Stimulated activated CD8-positive, alpha-beta memory T cell treated with anti-CD3 and anti-CD28 coated beads, Interleukin-12 subunit alpha, Interleukin-12 subunit beta, amount 100 ng/mL, for 4 hours (primary cell): Measurements from ENCODE around the gene PTPMT1.

ENCODE experiments used
- DNase-seq: peaks from one replicate; pipeline ENCODE4 v3.0.0-alpha.2; 2020; ENCODE audit warnings: low read depth

Gene PTPMT1

DNA sequence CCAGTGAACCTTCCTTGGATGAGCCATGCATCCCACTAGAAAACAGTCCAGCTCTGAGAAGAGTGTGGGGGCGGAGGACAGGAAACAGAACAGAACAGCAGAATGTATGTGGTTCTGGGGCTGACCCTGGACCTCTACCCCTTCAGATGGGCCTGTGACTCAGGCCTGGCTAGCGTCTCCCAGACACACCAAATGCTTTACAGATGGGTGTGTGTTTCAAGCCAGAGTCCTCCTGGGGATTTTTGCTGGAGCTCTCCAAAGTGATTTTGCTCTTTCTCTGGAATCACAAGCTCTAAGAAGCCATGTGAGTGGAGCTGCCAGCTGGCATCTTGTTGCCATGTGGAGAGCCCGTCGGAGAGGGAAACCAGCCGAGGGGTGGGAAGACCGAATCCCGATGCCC, 42.0 kb downstream of the PTPMT1 start:
- DNase-seq, result no peak

DNA sequence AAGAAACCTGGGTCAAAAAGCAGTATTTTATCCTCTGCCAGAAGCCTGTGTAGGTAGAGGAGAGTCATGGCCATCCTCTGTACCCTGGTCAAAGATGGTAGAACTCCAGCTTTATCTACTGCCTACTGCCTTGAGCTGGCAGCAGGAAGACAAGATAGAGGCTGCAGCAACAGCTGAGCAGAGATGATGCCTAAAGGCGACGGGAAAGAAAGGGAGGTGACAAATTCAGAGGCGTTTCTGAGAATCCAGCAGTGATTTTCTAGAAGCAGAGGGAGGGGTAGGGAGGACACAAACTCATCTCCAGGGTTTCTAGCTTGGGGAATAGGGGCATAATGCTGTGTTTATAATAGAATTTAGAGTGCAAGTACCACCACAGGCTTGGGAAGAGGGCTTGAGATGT, 44.3 kb downstream of the PTPMT1 start:
- DNase-seq, result no peak

DNA sequence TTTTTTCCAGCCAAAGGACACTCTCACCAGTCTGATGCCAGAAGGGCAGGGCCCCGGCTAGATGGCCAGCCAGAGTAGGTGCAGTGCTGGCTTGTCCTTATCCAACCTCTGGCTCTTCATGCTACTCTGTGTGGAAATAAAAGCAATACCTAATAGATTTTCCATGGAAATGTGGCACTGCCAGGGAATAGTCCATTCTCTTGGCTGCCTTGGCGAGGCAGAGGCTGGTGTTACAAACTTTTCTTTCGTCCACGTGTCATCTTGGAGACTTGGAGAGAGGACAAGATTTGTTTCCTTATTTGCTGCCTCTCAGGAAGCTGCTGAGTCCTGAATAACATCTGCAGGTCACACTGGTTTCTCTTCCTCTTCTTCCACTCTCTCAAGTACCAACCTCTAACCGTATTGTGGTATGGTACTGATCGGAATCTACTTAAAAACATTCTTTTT, 46.0 kb downstream of the PTPMT1 start:
- no peak for DNase-seq

DNA sequence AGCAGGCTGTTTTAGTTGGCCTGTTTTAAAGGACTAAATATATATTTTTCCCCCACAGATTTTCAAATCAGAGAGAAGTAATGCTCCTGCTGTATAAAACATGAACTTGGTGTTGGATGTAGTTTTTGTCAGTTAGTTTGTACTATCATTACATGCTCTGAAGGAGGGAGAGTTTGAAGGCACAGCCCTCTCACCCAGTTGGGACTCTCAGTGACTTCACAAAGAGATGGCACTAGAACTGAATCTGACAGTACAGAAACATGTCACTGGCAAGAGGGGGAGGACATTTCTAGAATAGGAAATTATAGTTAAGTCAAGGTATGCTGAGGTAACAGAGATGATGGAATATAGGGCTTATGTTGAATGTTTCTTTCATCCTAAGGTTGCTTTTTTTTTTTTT, 49.9 kb downstream of the PTPMT1 start:
- no peak for DNase-seq

DNA sequence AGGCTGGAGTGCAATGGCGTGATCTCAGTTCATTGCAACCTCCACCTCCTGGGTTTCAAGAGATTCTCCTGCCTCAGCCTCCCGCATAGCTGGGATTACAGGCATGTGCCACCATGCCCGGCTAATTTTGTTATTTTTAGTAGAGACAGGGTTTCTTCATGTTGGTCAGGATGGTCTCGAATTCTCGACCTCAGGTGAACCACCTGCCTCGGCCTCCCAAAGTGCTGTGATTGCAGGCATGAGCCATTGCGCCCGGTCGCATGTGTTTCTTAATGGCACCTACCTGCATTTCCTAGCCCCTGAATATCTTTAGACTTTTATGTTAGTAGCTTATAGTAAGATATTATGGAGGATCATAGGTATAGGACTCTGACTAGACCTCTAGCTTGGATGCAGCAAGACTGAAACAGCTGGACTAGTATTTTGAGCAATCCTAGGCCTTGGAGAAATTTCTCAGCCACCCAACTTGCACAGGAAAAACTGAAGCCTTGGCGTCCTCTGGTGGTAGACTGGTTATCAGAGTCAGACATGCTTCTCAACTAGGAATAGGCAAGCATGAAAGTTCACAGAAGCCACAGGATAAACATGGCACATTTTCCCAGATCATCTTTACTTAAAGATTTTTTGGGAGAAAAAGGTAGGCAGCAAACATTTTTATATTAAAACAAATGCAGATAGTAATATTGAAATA, 51.5 kb downstream of the PTPMT1 start:
- DNase-seq, result no peak

DNA sequence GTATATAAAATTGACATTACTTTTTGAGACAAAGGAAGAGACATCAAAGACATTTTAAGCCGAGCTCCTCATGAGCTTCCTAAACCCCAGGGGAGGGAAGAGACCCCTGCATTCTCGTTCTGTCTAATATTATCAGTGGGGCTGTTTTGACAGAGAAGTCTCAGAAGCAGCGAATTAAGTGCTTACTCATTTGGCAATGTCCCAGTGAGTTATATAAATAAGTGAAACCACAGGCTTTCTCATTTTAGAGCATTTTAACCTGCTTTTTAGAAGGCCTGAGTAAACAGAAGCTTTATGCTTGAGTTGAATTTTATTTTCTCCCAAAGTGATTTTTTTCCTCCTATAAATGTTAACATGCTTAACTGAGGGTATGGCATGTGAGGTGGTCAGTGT, 52.0 kb downstream of the PTPMT1 start:
- no peak for DNase-seq

DNA sequence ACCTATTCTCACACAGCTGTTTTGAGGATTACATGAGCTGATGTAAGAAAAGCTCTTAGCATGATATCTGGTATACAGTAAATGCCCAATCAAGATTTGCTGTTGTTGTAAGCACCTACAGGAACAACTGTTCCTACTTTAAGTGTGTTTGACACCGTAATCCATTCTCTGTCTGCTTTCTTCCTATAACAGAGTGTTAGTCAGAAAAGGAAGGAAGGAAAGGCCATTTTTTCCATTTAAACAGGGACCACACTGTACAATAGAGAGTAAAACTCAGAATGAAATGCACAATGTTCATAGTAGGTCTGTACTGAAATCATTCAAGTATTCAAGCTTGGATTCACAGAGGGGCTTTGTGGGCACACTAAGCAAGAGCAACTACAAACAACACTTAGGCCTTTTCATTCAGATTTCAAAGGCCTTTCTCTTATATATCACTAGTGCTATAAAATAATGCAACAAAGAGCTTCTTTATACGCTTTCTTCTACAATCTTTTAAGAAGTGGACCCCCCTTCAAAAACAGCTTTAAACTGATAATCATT, 55.5 kb downstream of the PTPMT1 start:
- DNase-seq, result no peak
